ENCODE measurements around the gene INAVA.
"Not testable (repeated sequence)": the region's sequence is repeated elsewhere in the genome, so short reads cannot be mapped to it uniquely, and the experiment has no call there.

Gene INAVA

DNA sequence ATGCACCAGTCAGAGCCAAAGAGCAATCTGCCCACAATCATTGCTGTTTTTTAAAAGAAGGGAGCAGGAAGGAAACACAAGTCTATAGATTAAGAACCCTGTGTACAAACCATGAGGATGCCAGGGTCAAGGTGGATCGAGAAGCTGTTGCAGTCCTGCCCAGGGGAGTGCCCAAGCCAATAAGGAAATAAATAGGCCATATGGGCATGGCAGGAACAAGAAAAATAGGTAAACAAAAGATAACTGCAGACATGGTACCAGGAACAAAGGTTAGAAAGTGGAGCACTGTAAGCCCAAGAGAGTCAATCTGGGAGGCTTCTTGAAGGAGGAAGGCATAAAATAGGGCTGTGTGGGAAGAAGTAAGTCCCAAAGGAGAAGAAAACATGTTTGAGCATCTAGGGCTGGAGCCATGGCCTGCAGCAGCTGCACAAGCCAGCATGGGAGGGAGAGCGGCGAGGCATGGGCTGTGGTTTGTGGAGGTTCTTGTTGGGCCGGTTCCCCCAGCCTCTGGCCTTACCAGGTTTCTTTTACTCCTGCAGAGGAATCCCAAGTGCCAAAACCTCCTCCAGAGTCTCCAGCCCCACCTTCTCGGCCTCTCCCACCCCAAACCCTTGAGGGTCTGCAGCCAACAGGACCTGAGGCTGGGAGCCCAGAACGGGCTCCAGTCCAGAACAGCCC is 13.6 kb downstream of the INAVA start:
- no peak for DNase-seq
- no peaks in the 10 kb centered on the region for H3K36me3 ChIP-seq (replicated peaks)
- H3K27me3 ChIP-seq (replicated peaks): no peaks in the 10 kb centered on the region
- TF ChIP-seq CTCF (IDR thresholded peaks at IDR 0.05; ENCODE audit: low read depth, low read length, missing control alignments): no peak
- no peak overlapping the region for H3K4me3 ChIP-seq (ENCODE audit: low read depth, low read length)
- no peak overlapping the region for H3K27ac ChIP-seq
- in situ Hi-C loops (cut with HindIII; ENCODE audit: low pct_ligation_motif_present, low sequenced_read_pairs): no loop called here

- Histone ChIP-seq H3K4me3 (ENCODE audit: low read depth, low read length) (no peak overlapping the region), H3K27me3 (replicated peaks) (no peaks in the 10 kb centered on the region), H3K36me3 (replicated peaks) (no peaks in the 10 kb centered on the region), H3K27ac (no peak overlapping the region)
- DNase-seq: no peak
- in situ Hi-C loops (cut with HindIII; ENCODE audit: low pct_ligation_motif_present, low sequenced_read_pairs): no loop called here
- no peak for TF ChIP-seq CTCF (IDR thresholded peaks at IDR 0.05; ENCODE audit: low read depth, low read length, missing control alignments)
These were observed 14.4 kb downstream of the INAVA start for GRCh38 chr1:200909071-200909470.

DNA sequence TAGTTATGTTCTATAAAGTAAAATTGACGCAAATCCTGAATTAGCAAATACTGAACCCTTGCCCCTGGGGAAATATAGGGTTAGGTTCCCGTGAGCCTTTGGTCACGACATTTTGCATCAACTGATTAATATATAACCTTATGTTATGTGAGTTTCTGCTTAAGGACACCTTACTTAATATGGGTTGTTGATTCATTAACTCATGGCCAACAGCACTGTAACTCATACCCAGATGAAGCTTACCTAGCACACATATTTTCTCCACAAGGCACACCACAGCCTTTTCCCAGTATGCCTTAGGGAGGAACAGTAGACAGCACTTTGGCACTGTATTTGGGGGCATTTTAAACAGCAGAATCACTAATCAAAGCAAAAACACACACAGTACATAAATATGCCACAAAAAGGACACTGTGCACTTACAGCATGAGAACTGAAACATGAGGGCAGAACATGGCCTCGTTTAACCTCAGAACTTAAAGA is 15.1 kb downstream of the INAVA start:
- Histone ChIP-seq H3K36me3 (replicated peaks) (no peaks in the 10 kb centered on the region), H3K27ac (no peak overlapping the region), H3K27me3 (replicated peaks) (no peaks in the 10 kb centered on the region), H3K4me3 (ENCODE audit: low read depth, low read length) (no peak overlapping the region)
- in situ Hi-C loops (cut with HindIII; ENCODE audit: low pct_ligation_motif_present, low sequenced_read_pairs): no loop called here
- TF ChIP-seq CTCF (IDR thresholded peaks at IDR 0.05; ENCODE audit: low read depth, low read length, missing control alignments): no peak
- no peak for DNase-seq

DNA sequence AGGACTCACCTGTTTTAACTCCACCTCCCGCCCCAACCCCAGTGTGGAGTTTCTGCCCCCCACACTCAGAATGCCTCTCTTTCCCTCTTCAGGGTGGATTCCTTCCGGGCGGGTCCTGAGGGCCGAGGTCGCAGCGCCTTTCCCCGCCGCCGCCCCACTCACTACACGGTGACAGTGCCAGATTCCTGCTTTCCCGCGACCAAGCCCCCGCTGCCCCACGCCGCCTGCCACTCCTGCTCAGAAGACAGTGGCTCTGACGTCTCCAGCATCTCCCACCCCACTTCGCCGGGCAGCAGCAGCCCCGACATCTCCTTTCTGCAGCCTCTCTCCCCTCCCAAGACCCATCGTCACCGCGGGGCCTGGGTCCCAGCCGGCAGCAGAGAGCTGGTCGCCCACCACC is 16.7 kb downstream of the INAVA start:
- Histone ChIP-seq H3K4me3 (ENCODE audit: low read depth, low read length) (no peak overlapping the region), H3K27ac (no peak overlapping the region), H3K27me3 (replicated peaks) (no peaks in the 10 kb centered on the region), H3K36me3 (replicated peaks) (no peaks in the 10 kb centered on the region)
- in situ Hi-C loops (cut with HindIII; ENCODE audit: low pct_ligation_motif_present, low sequenced_read_pairs): no loop called here
- TF ChIP-seq CTCF (IDR thresholded peaks at IDR 0.05; ENCODE audit: low read depth, low read length, missing control alignments): no peak
- DNase-seq: no peak

DNA sequence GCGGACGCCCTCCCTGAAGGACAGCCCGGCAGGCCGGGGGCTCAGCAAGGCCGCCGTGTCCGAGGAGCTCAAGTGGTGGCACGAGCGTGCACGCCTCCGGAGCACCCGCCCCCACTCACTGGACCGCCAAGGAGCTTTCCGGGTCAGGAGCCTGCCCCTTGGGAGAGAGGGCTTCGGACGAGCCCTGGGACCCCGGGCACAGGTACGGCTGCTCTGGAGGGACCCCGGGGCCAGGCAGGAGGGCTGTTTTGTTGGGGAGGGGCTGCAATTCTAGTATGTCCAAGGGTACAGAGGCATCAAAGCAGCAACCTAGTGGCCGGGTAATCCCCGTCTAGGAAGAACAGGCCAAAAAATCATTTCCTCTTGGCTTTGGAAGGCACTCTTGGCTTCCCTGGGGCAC is 17.2 kb downstream of the INAVA start:
- H3K4me3 ChIP-seq (ENCODE audit: low read depth, low read length); H3K27ac ChIP-seq; in situ Hi-C loops (cut with HindIII; ENCODE audit: low pct_ligation_motif_present, low sequenced_read_pairs); H3K27me3 ChIP-seq (replicated peaks); DNase-seq; H3K36me3 ChIP-seq (replicated peaks): not testable (repeated sequence)

DNA sequence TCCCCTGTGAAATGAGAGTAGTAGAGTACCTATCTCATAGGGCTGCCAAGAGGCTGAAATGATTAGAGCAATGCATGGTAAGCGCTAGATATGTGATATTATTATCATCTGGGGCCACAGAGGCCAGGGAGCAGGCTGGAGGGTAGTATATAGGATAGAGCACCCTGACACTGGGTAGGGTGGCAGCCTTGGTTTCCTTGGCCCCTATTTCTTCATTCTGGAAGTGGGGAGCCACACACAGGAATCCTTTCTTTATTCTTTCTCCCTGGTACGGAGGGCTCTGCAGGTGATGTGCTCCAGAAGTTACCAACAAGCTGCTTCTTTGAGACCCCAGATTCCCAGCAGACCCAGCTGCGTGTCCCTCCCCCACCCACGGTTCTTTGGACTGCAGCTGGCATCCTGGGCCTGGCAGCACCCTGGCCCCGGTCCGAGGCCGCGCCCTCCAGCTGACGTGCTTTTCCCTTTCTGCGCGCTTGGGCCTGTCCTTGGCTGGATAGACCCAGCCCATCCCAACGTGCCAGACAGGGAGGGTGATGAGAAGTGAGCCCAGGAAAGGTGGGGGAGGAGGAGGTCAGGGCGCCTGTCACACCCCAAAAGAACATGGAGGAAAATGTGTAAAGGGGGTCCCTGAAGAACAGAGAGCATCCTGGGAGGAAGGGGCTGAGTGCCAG is 18.2 kb downstream of the INAVA start:
- DNase-seq: no peak
- no peaks in the 10 kb centered on the region for H3K36me3 ChIP-seq (replicated peaks)
- no peak for TF ChIP-seq CTCF (IDR thresholded peaks at IDR 0.05; ENCODE audit: low read depth, low read length, missing control alignments)
- no peak overlapping the region for H3K27ac ChIP-seq
- no peaks in the 10 kb centered on the region for H3K27me3 ChIP-seq (replicated peaks)
- no peak overlapping the region for H3K4me3 ChIP-seq (ENCODE audit: low read depth, low read length)
- in situ Hi-C loops (cut with HindIII; ENCODE audit: low pct_ligation_motif_present, low sequenced_read_pairs): no loop called here
